ENCODE results near the gene FIGNL1. TPM values are rescaled to one million over a fixed set of nuclear protein-coding genes. Genes with fewer than 3 reads are reported as not detected.

Gene FIGNL1
- total RNA-seq, 4 donors from 2014 or later: 4.5 to 14.0 (median 9.0) TPM

DNA sequence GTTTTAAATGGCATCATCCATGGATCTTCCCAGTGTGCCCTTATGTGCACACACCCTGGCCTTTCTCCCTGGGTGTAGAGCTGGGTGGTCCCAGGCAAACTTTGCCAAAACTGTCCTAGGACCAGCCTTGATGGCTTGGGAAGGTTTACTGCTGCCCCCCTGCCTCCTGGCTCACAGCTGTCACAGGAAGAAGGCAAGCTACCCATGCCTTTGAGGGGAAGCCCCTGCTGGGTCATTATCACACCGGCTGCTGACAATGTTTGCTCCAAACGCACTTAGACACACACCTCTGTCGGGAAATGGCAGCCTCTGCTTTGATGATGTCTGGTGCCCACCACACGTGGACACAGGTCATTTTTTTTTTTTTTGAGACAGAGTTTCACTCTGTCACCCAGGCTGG is 25.2 kb upstream of the FIGNL1 start:
- intact Hi-C loops (cut with DNase I; ENCODE audit: low total_unique reads): no loop called here
- TF ChIP-seq, protein P1, sequence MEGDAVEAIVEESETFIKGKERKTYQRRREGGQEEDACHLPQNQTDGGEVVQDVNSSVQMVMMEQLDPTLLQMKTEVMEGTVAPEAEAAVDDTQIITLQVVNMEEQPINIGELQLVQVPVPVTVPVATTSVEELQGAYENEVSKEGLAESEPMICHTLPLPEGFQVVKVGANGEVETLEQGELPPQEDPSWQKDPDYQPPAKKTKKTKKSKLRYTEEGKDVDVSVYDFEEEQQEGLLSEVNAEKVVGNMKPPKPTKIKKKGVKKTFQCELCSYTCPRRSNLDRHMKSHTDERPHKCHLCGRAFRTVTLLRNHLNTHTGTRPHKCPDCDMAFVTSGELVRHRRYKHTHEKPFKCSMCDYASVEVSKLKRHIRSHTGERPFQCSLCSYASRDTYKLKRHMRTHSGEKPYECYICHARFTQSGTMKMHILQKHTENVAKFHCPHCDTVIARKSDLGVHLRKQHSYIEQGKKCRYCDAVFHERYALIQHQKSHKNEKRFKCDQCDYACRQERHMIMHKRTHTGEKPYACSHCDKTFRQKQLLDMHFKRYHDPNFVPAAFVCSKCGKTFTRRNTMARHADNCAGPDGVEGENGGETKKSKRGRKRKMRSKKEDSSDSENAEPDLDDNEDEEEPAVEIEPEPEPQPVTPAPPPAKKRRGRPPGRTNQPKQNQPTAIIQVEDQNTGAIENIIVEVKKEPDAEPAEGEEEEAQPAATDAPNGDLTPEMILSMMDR (IDR thresholded peaks at IDR 0.05): no peak
- TF ChIP-seq POLR2A (IDR thresholded peaks at IDR 0.05): no peak
- peak in 1 of 2 donors; percentile 59 for DNase-seq (ENCODE audit: low spot score in 2 of 2)
- no peak overlapping the region for H3K4me3 ChIP-seq (ENCODE audit: low read depth, poor library complexity, severe bottlenecking)
- WGBS, 2 donors: 80 to 83% methylated on average over 4 of the region's 4 CpGs

DNA sequence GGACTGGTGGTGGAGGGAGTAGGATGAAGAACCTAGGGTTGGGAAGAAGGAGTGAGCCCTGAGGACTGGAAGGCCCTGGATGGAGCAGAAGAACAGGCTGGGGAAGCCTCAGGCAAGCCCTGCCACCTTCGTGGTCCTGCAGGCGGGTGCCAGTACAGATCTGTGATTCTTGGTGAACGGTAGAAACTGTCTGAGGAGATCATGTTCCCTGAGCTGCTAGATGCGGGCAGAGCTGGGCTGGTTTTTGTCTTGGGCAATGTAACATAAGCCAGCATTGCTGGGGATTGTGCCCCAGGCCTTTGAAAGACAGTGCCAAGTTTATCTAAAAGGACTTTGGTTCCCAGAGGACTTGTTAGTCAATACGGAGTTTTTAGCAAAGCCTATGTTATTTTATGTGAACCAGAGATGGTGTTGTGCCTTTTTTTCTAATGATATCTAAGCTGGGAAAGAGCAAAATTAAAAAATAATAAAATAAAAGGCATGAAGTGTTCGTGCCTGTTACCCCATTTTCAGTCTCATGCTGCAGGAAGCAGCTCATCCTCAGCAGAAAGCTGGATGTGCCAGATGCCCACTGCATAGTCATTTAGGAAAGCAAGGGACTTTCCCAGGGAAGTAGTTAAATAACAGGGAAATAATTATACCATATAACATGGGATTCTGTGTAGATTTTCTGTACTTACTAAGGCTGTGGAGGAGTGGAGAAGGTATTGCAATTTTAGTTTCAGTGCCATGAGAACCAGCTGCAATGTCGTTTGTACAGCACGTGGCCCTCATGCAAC is 24.4 kb upstream of the FIGNL1 start:
- WGBS, 2 donors: 34 to 39% methylated on average over 8 of the region's 8 CpGs
- intact Hi-C loops (cut with DNase I; ENCODE audit: low total_unique reads): no loop called here
- peak in 1 of 2 donors; percentile 54 for DNase-seq (ENCODE audit: low spot score in 2 of 2)

DNA sequence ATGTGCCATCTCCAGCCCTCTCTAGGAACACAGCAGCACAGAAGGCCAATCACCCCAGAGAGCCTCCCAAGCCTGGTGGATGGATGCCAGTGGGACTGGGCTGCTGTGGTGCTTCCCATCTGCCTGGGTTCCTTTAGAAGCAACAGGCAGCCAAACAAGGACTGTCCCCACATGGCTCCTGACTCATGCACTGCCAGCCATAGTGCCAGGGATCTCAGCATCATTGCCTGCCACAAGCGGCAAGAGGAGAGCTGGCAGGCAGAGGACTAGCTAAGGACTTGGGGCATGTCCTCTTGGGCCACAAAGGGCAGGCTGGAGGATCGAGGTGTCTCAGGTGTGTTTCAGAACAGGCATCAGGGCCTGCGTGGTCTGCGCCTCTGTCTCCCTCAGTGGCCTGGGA is 23.4 kb upstream of the FIGNL1 start:
- TF ChIP-seq, protein P1 (IDR thresholded peaks at IDR 0.05): no peak
- TF ChIP-seq POLR2A (IDR thresholded peaks at IDR 0.05): no peak
- 92 to 100% methylated on average over 1 to 4 of the region's 4 CpGs for WGBS, 2 donors
- intact Hi-C loops (cut with DNase I; ENCODE audit: low total_unique reads): no loop called here
- peak in 1 of 2 donors; percentile 75 for DNase-seq (ENCODE audit: low spot score in 2 of 2)
- no peak overlapping the region for H3K4me3 ChIP-seq (ENCODE audit: low read depth, poor library complexity, severe bottlenecking)

More for the DNA sequence above, 24.4 kb upstream of the FIGNL1 start:
- TF ChIP-seq, protein P1 (IDR thresholded peaks at IDR 0.05): no peak
- no peak for TF ChIP-seq POLR2A (IDR thresholded peaks at IDR 0.05)
- H3K4me3 ChIP-seq (ENCODE audit: low read depth, poor library complexity, severe bottlenecking): no peak overlapping the region

DNA sequence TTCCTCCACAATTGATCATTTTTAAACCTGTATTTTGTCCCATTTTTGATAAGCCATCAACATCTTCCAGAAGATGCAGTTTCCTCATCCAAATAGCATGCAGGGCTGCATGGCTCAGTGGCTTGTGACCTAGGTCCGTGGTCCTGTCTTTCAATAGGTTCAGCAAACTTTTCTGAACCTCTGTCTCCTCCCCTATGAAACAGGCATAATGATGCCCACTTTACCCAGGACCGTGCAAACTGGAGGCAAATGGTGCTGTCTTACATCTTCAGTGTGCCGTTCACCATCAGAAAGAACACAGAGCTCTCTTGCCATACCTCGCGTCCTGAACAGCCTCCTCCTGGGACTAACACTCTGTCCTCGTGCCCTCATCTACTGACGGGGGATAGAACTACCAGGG is 22.3 kb upstream of the FIGNL1 start:
- TF ChIP-seq, protein P1 (IDR thresholded peaks at IDR 0.05): no peak
- no peak for TF ChIP-seq POLR2A (IDR thresholded peaks at IDR 0.05)
- peak in 1 of 2 donors; percentile 61 for DNase-seq (ENCODE audit: low spot score in 2 of 2)
- intact Hi-C loops (cut with DNase I; ENCODE audit: low total_unique reads): no loop called here
- WGBS, 2 donors: 93 to 95% methylated on average over 7 of the region's 7 CpGs
- no peak overlapping the region for H3K4me3 ChIP-seq (ENCODE audit: low read depth, poor library complexity, severe bottlenecking)

DNA sequence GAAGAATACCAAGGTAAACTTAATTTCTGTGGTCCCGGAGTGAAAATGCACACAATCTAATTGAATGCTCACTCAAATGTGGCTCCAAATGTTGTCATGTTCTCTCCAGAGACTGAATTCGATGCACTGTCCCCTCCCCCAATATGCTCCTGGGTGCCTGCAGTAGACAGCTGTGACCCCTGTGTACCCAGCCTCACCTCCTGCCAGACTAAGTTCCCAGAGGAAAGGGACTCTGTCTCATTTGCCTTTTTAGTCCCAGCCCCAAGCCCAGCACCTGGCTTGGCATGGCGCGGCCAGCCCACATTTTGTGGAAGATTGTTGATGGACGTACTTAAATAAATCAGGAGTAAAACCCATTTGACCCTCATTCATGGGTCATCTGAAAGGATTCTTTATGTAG is 21.8 kb upstream of the FIGNL1 start:
- DNase-seq (ENCODE audit: low spot score in 2 of 2): peak in 1 of 2 donors; percentile 59
- H3K4me3 ChIP-seq (ENCODE audit: low read depth, poor library complexity, severe bottlenecking): no peak overlapping the region
- WGBS, 2 donors: 96 to 97% methylated on average over 5 of the region's 5 CpGs
- TF ChIP-seq, protein P1 (IDR thresholded peaks at IDR 0.05): no peak
- no peak for TF ChIP-seq POLR2A (IDR thresholded peaks at IDR 0.05)
- intact Hi-C loops (cut with DNase I; ENCODE audit: low total_unique reads): no loop called here

All from lower leg skin (tissue), 4 donors.